Eye (tissue), 1 donor: Measurements from ENCODE around the gene PLXNC1.

ENCODE experiments used
- DNase-seq: peaks from one replicate; pipeline ENCODE4 v3.0.0-alpha.2; 2015

Gene PLXNC1

GRCh38 chr12:94163850-94164249, 15.5 kb downstream of the PLXNC1 start:
- DNase-seq, result no peak

GRCh38 chr12:94165138-94165537, 16.8 kb downstream of the PLXNC1 start:
- peak; percentile 30 for DNase-seq

GRCh38 chr12:94165670-94166364, 17.4 kb downstream of the PLXNC1 start:
- no peak for DNase-seq

GRCh38 chr12:94167071-94167755, 18.8 kb downstream of the PLXNC1 start:
- no peak for DNase-seq

GRCh38 chr12:94167756-94168416, 19.5 kb downstream of the PLXNC1 start:
- DNase-seq, result no peak

- DNase-seq, result no peak
These were observed 21.1 kb downstream of the PLXNC1 start for GRCh38 chr12:94169495-94169894.

- no peak for DNase-seq
These were observed 21.8 kb downstream of the PLXNC1 start for GRCh38 chr12:94169966-94170689.

- no peak for DNase-seq
These were observed 22.6 kb downstream of the PLXNC1 start for GRCh38 chr12:94170690-94171594.

- DNase-seq, result no peak
These were observed 23.2 kb downstream of the PLXNC1 start for GRCh38 chr12:94171595-94171930.

GRCh38 chr12:94172031-94172430, 23.7 kb downstream of the PLXNC1 start:
- DNase-seq, result peak; percentile 23

GRCh38 chr12:94172973-94173372, 24.6 kb downstream of the PLXNC1 start:
- peak; percentile 34 for DNase-seq

GRCh38 chr12:94173660-94174265, 25.4 kb downstream of the PLXNC1 start:
- peak; percentile 19 for DNase-seq

- DNase-seq, result no peak
These were observed 26.2 kb downstream of the PLXNC1 start for GRCh38 chr12:94174576-94174975.

- DNase-seq, result no peak
These were observed 27.6 kb downstream of the PLXNC1 start for GRCh38 chr12:94175763-94176668.

- DNase-seq, result no peak
These were observed 29.7 kb downstream of the PLXNC1 start for GRCh38 chr12:94178054-94178453.

- no peak for DNase-seq
These were observed 30.5 kb downstream of the PLXNC1 start for GRCh38 chr12:94178882-94179281.

GRCh38 chr12:94179723-94180122, 31.3 kb downstream of the PLXNC1 start:
- DNase-seq, result no peak

GRCh38 chr12:94180558-94181296, 32.4 kb downstream of the PLXNC1 start:
- no peak for DNase-seq

- peak; percentile 51 for DNase-seq
These were observed 34.8 kb downstream of the PLXNC1 start for GRCh38 chr12:94182986-94183707.
